GM21529 (cell line): Measurements from ENCODE around the gene PPM1D.
A peak's percentile ranks its signal among the peaks of the same experiment; 100 is the strongest.

Source experiments
- ATAC-seq: cut with Tn5 transposase; IDR thresholded peaks from one replicate; pipeline ENCODE4 v1.9.1; 2021; ENCODE audit not compliant: unreplicated experiment

PPM1D gene

DNA sequence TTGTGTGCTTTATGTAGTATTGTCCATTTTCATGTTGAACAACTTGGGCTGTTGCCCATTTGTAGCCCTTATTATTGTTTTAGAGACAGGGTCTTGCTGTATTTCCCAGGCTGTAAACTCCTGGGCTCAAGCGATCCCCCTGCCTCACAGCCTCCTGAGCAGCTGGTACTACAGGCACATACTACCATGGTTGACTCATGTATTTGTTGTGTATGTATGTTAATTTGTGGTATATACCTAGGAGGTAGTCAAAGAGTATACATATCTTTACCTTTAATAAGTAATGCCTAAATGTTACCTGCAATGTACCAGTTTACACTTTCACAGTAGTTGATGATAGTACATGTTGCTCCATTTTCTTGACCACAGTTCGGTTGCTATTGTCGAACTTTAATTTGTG lies 18.1 kb downstream of the PPM1D start:
- no peak for ATAC-seq

DNA sequence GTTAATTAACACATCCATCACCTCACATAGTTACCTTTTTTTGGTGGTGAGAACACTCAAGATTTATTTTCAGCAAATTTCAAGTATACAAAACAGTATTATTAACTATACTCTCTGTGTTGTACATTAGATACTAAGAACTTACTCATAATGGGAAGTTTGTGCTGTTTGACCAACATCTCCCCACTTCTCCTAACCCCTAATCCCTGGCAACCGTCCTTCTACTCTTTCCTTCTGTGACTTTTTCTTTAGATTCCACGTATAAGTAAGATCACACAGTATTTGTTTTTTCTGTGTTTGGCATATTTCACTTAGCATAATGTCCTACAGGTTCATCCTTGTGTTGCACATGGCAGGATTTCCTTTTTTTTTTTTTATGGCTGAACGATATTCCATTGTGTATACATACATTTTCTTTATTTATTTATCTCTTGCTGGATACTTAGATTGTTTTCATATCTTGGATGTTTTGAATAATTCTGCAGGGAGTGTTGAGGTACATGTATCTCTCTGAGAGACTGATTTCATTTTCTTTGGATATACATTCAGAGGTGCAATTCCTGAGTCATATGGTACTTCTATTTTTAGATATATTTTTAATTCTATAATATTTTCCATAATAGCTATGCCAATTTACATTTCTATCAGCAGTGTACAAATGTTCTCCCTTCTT lies 19.0 kb downstream of the PPM1D start:
- no peak for ATAC-seq

DNA sequence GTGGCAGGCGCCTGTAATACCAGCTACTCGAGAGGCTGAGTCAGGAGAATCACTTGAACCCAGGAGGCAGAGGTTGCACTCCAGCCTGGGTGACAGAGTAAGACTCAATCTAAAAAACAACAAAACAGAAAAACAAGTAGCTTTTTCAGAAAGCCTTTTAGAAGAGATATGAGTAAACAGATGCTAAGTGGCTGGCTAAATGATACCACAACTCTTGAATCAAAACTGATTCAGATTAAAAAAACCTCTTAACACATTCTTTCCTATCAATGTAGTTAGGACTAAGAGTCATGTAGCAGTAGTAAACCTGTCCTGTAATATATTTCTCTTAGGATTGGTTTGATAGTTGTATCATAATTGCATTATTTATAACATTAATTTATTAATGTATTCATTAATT lies 23.0 kb downstream of the PPM1D start:
- no peak for ATAC-seq

DNA sequence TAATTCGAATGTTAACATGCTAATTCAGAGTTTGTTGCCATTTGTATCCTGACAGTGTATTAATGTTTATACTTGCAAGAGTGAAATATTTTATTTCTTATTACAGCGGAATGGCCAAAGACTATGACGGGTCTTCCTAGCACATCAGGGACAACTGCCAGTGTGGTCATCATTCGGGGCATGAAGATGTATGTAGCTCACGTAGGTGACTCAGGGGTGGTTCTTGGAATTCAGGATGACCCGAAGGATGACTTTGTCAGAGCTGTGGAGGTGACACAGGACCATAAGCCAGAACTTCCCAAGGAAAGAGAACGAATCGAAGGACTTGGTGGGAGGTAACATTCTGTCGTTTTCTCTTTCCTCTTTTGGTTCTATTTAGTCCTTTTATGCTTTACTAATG lies 23.4 kb downstream of the PPM1D start:
- ATAC-seq = no peak

GRCh38 chr17:60627124-60627523 lies 27.1 kb downstream of the PPM1D start:
- ATAC-seq = no peak

DNA sequence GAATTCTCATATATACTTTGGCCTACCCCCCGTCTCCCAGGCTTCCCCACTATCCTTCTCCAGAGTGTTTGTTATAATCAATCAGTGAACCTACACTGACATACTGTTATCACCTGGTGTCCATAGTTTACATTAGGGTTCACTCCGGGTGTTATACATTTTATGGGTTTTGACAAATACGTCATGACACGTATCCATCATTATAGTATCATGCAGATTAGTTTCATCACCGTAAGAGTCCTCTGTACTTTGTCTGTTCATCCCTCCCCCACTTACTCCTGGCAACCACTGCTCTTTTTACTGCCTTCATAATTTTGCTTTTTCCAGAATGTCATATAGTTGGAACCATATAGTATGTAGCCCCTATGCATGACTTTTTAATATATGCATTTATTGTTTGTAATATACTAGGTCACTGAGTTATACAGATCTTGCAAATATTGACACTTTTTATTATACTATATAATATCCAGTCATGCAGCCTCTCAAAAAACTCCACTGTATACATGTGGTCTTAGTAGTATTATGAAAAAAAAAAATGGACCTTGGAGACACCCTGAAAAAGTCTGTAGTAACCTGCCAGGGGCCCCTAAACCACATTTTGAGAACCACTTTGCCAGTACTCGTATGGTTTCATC lies 28.4 kb downstream of the PPM1D start:
- ATAC-seq = no peak

GRCh38 chr17:60629120-60629519 lies 29.1 kb downstream of the PPM1D start:
- ATAC-seq = no peak

GRCh38 chr17:60630352-60630751 lies 30.4 kb downstream of the PPM1D start:
- ATAC-seq = no peak

GRCh38 chr17:60631119-60631518 lies 31.1 kb downstream of the PPM1D start:
- ATAC-seq = no peak

DNA sequence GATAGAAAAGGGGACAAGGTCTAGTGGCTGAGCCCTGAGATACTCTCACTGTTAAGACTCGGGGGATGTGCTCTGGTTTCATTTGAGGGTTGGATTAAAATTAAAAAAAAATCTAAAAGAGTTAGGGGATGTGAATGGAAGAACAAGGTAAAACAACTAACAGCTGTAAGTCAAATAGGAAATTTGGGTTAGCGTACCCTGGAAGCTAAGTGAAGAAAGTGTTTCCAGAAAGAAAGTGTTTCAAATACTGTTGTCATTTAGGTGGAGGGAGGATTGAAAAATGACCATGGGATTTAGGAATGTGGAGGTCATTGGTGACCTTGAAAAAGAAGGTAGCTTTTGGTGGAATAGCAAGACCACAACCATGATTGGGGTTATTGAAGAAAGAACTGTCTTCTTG lies 37.7 kb downstream of the PPM1D start:
- ATAC-seq = no peak

DNA sequence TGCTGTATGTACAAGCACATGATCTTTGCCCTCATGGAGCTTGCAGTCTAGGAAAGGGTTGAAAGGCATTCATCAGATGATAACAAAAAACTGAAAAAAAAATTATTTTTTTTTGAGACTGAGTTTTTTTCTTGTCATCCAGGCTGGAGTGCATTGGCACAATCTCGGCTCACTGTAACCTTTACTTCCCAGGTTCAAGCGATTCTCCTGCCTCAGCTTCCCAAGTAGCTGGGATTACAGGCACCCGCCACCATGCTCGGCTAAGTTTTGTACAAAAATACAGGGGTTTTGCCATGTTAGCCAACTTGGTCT lies 39.0 kb downstream of the PPM1D start:
- ATAC-seq = no peak

DNA sequence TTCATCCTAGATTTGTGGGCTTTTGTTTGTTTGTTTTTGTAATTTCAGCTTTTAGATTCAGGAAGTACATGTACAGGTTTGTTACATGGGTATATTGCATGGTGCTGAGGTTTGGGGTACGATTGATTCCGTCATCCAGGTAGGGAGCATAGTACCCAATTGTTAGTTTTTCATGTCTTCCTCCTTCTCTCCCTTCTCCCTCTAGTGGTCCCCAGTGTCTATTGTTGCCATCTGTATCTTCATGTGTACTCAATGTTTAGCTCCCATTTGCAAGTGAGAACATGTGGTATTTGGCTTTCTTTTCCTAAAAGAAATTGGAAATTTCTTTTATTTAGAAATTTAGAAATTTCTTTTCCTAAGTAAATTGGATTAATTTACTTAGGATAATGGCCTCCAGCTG lies 40.5 kb downstream of the PPM1D start:
- ATAC-seq = no peak

DNA sequence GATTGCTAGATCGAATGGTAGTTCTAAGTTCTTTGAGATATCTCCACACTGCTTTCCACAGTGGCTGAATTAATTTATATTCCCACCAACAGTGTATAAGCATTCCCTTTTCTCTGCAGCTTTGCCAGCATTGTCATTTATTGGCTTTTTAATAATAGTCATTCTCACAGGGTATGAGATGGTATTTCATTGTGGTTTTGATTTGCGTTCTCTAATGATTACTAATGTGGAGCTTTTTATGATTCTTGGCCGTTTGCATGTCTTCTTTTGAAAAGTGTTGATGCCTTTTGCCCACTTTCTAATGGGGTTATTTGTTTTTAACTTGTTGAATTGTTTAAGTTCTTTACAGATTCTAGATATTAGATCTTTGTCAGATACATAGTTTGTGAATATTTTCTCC lies 41.1 kb downstream of the PPM1D start:
- ATAC-seq = no peak

GRCh38 chr17:60641810-60642220 lies 41.8 kb downstream of the PPM1D start:
- no peak for ATAC-seq

- no peak for ATAC-seq
Observed at GRCh38 chr17:60645918-60646523, 46.0 kb downstream of the PPM1D start.

DNA sequence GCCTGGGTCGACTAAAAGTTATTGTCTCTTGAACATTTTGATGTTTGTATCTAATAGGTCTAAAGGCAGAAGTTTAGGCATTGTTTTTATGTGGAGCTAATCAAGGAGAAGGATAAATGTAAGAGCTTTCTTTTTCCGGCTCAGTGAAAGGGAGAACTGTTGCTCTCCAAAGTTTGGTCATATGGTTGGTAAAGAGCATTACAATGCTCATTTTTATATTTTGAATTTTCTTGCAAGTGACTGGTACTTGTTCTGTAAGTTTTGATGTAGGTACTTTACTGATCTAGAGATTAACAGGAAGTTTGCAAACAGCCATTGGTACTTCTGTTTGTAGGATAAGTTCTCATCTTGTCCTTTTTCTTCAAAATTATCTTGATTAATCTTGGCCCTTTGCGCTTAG lies 46.7 kb downstream of the PPM1D start:
- no peak for ATAC-seq

- no peak for ATAC-seq
Observed at GRCh38 chr17:60647705-60648104, 47.7 kb downstream of the PPM1D start.

GRCh38 chr17:60652454-60653247 lies 52.7 kb downstream of the PPM1D start:
- peak; percentile 91 for ATAC-seq

DNA sequence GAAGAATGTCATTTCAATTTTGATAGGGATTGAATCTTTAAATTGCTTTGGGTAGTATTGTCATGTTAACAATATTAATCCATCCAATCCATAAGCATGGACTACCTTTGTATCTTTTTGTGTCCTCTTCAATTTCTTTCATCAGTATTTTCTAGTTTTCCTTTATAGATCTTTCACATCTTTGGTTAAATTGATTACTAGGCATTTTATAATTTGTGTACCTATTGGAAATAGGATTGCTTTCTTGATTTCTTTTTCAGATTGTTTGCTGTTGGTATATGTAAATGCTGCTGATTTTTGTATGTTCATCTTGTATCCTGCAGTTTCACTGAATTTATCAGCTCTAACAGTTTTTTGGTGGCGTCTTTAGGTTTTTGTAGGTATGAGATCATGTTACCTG lies 53.6 kb downstream of the PPM1D start:
- no peak for ATAC-seq

DNA sequence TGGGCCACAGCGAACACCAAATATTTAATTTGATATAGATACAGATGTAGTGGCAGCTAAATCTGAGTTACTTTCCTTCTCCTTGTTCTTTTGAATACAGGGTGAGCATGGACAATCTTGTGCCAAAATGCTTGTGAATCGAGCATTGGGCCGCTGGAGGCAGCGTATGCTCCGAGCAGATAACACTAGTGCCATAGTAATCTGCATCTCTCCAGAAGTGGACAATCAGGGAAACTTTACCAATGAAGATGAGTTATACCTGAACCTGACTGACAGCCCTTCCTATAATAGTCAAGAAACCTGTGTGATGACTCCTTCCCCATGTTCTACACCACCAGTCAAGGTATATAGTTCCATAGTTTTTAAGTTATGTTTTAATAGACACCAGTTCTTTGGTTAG lies 56.5 kb downstream of the PPM1D start:
- no peak for ATAC-seq

DNA sequence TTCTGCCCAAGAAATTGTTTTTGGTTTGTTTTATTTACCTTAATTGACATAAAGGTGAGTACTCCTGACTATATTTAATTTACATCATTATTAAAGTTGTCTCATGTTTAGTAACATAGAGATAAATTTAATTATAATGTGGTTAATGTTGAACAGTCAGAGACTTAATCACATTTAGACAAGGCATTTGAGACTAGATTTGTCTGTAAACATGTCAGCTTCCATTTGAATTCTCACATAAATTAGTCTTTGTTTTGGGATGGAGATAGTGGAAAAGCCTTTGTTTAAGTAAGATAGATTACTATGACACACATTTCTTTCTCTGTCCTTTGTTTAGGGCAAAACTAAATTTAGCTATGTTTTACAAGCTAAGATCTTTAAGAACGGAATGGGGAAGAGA lies 59.2 kb downstream of the PPM1D start:
- ATAC-seq = no peak

DNA sequence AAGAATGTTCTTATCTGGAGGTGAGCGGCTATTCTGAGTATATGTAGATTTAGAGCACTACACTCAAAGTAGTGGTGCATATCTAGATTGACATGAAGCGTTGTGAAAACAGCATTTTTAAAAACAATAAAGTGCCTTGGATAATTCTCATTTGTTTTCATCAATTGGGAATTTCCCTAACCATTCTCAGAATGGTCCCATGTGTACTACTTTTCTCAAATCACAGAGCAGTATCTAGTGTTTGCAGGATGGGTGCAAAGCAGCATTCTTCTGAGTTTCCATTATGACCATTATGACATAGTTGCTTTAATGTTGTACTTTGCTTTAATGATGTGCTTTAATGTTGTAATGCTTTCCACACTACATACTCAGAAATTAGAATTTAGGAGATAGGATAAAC lies 61.5 kb downstream of the PPM1D start:
- ATAC-seq = no peak
